Large intestine (tissue), 3 donors: Measurements from ENCODE around the gene SCYL1. TPM values are rescaled to one million over a fixed set of nuclear protein-coding genes. Genes with fewer than 3 reads are reported as not detected.
"Not testable (repeated sequence)": the region's sequence is repeated elsewhere in the genome, so short reads cannot be mapped to it uniquely, and the experiment has no call there.

Source experiments
- DNase-seq, 2 donors: peaks; one replicate each; pipeline versions ENCODE4 v3.0.0 to v3.0.0-alpha.2; 2013
- H3K27ac ChIP-seq: one replicate; pipeline ENCODE4 v1.5.1; 2013; ENCODE audit warnings: low read length
- H3K27me3 ChIP-seq: 2 replicates; pipeline ENCODE4 v1.6.1; 2013; ENCODE audit warnings: low read length; ENCODE audit not compliant: control insufficient read depth, insufficient read depth
- H3K36me3 ChIP-seq: 2 replicates; pipeline ENCODE4 v1.6.1; 2013; ENCODE audit warnings: low read length; ENCODE audit not compliant: control insufficient read depth, insufficient read depth
- H3K4me1 ChIP-seq: one replicate; pipeline ENCODE4 v1.6.1; 2013; ENCODE audit warnings: low read length; ENCODE audit not compliant: control insufficient read depth, insufficient read depth
- H3K4me3 ChIP-seq: one replicate; pipeline ENCODE4 v1.5.1; 2013; ENCODE audit warnings: low read length
- H3K9me3 ChIP-seq: one replicate; pipeline ENCODE4 v1.6.1; 2013; ENCODE audit warnings: mild to moderate bottlenecking, low read depth, low read length, moderate library complexity; ENCODE audit not compliant: control insufficient read depth
- WGBS: methylation state at CpG from one replicate; pipeline ENCODE4 v1.1.5; 2013; ENCODE audit warnings: low lambda C conversion rate; ENCODE audit not compliant: insufficient coverage; 5-methylcytosine and 5-hydroxymethylcytosine counted together
- polyA plus RNA-seq: library from polyadenylated mRNA; unstranded; fragments of 120-200 nt; gene quantifications from one replicate; pipeline ENCODE4 v1.2.1, GENCODE V29; 2013

SCYL1 gene
- polyA plus RNA-seq, 1 donor: 50.7 TPM

DNA sequence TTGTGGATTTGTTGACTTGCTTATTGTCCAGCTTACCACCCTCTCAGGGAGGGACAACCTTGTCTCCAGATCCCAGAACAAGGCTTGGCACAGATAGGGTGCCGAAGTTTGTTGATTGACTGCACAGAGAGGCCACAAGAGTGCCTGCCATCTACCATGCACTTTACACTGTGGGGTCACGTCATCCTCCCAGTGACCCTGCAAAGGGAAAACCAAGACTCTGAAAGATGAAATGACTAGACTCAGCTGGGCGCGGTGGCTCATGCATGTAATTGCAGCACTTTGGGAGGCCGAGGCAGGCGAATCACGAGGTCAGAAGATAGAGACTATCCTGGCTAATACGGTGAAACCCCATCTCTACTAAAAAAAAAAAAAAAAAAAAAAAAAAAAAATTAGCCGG, 37.9 kb downstream of the SCYL1 start:
- H3K27ac ChIP-seq: no peak overlapping the region
- no peak overlapping the region for H3K4me3 ChIP-seq
- WGBS: no CpG with 5 or more reads among the region's 9 CpGs
- DNase-seq: no peak
- H3K9me3 ChIP-seq: no peaks in the 10 kb centered on the region
- H3K36me3 ChIP-seq: peaks cover 2% of the 10 kb centered on the region
- no peaks in the 10 kb centered on the region for H3K27me3 ChIP-seq
- peaks cover 23% of the 10 kb centered on the region for H3K4me1 ChIP-seq

DNA sequence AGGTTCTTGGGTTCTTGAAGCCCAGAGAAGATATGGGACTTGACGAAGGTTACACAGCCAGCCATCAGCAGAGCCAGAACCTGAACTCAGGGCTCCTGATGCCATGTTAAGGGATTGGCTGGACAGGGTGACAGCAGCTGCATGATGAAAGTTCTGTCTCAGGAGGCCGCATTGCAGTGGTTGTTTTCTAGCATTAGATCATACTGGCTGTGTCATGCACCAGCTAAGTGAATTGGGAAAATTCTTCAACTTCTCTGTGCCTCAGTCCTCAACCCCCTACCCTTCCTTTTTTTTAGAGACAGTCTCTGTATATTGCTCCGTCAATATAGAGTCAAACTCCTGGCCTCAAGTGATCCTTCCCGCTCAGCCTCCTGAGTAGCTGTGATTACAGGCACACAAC, 38.7 kb downstream of the SCYL1 start:
- no peaks in the 10 kb centered on the region for H3K27me3 ChIP-seq
- no peak for DNase-seq
- no peak overlapping the region for H3K27ac ChIP-seq
- peaks cover 5% of the 10 kb centered on the region for H3K36me3 ChIP-seq
- peaks cover 22% of the 10 kb centered on the region for H3K4me1 ChIP-seq
- 100% methylated on average over 1 of the region's 4 CpGs for WGBS
- no peaks in the 10 kb centered on the region for H3K9me3 ChIP-seq
- H3K4me3 ChIP-seq: no peak overlapping the region

DNA sequence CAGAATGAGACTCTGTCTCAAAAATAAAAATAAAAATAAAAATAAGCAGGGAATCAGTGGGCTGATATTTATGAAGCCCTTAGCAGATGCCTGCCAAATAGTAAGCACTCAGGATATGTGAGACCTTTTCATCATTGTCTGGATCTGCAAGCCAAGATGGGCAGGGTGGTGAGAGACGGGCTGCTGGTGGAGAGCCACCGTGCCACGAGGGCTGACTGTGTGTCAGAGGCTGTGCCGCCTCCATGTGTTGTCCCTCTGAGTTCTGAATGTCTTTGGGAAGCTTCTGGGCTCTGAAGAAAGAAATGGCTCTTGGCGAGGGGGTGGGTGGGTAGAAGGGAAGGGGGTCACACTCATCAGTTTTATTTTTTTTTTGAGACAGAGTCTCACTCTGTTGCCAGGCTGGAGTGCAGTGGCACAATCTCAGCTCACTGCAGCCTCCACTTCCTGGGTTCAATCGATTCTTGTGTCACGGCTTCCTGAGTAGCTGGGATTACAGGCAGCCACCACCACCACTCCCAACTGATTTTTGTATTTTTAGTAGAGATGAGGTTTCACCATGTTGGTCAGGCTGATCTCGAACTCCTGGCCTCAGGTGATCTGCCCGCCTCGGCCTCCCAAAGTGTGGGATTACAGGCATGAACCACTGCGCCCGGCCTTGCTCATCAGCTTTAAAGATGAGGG, 40.1 kb downstream of the SCYL1 start:
- not testable (repeated sequence) for H3K27ac ChIP-seq, H3K9me3 ChIP-seq, H3K4me3 ChIP-seq, H3K27me3 ChIP-seq, DNase-seq, H3K36me3 ChIP-seq
- WGBS: no CpG with 5 or more reads among the region's 12 CpGs
- peaks cover 19% of the 10 kb centered on the region for H3K4me1 ChIP-seq

DNA sequence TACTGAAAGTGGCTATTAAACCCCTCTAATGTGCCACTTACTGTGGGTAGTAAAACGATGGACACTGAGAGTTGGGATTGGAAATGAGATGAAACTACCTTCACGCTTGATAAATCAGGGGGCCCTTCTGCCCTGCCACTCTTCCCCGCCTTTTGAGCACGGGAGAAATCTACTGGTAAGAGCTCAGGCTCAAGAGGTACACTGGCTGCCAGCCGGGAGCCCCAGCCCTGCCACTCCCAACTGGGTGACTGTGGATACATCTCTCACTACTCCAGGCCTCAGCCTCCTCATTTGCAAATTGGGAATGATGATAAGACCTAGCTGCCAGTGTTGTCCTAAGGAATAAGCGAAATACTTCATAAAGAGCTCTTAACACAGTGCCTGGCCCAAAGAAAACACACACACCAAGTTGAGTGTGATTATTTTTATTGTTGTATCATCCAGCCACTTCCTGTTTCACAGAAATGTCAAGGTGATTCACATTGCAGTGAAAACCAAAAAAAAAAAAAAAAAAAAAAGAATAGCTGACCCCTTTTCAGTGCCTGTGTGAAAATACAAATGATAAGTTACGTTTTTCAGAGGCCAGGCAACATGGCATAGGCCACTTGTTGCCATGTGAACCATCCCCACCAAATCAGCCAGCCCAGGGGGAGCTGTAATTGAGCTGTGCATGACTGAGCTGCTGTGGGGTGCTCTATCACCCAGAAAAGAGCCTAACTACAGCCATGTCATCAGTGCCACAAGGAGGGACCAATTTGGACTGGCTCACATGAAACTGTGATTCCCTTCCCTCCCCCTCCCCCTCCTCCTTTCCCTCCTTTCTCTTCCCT, 41.0 kb downstream of the SCYL1 start:
- Histone ChIP-seq H3K4me1 (peaks cover 15% of the 10 kb centered on the region), H3K4me3 (no peak overlapping the region), H3K27me3 (no peaks in the 10 kb centered on the region), H3K9me3 (peaks cover 3% of the 10 kb centered on the region), H3K36me3 (peaks cover 5% of the 10 kb centered on the region), H3K27ac (no peak overlapping the region)
- WGBS: no CpG with 5 or more reads among the region's 7 CpGs
- no peak for DNase-seq

DNA sequence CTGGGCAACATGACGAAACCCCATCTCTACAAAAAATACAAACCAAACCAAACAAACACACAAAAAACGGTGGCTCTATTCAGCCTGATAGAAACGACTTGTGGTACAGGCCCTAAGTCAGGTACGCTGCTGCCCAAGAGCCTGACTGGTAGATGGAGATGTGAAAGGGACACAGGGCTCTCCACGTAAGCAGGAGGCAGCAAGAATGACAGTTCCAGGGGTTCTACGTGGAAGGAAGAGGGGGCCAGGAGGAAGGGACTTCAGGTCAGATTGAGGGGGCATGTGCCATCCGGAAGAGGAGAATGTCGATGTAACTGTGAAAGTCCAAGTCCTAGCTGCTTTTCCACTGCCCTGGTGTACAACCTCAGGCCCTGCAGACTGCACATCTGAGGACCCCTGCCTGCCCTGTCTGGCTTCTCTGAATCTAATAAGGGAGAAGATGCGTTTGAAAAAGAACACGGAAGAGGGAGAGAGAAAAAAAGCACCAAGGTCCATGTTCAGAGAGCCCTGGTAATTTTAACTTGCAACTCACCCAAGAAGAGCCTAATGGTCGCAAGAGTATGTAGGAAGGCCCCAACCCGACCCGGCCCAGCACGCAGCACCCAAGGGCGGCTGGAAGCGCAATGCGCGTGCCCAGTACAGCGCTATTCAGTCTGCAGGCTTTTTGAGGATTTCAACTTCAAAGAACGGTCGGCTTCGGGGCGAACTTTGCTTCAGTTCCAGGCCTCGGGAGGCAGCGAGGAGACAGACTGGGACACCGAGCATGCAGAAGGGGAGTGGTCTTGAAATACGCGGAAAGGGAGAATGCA, 44.5 kb downstream of the SCYL1 start:
- H3K27ac ChIP-seq: peak overlapping the region; percentile 95
- H3K4me3 ChIP-seq: peak overlapping the region; percentile 76
- H3K4me1 ChIP-seq: peaks cover 34% of the 10 kb centered on the region
- 0% methylated on average over 2 of the region's 28 CpGs for WGBS
- DNase-seq: no peak
- H3K36me3 ChIP-seq: peaks cover 9% of the 10 kb centered on the region
- no peaks in the 10 kb centered on the region for H3K27me3 ChIP-seq
- peaks cover 3% of the 10 kb centered on the region for H3K9me3 ChIP-seq

DNA sequence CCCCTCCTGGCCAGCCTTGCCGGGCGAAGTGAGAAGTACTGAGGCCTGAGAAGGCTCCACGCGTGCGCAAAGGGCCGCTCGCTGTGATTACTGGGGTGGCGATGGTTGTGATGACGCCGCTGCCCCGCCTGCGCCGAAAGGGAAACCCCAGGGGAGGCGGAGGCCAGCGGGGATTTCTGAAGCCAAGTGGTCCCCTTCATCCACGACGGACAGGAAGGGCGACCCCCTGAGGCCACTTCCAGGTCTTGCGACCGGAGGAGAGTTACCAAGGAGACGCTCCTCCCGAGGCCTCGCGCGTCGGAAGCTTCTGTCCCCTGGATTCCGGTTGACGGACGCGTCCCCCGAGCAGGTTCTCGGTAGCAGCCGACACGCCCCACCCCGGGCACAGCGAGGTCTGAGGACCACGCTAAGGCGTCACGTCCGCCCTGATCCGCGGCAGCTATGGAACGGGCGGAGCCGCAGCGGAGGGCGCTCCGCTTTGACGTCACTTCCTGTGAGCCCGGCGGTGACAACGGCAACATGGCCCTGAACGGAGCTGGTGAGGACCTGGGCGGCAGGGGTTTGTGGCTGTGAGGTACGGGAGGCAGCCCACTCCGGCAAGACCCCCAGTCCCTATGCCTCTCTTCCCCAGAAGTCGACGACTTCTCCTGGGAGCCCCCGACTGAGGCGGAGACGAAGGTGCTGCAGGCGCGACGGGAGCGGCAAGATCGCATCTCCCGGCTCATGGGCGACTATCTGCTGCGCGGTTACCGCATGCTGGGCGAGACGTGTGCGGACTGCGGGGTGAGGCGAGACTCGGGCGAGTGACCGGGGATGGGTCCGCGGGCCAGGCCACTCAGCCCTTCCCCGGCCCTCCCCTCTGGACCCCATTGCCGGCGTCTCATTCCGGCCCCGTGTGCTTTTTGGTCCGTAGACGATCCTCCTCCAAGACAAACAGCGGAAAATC, 45.4 kb downstream of the SCYL1 start, which contains the start of gene ZNRD2:
ZNRD2 (plus strand) TSS at position 505 of the 946 bp plus-strand sequence; CDS start at position 520, 15 bp downstream.
- Histone ChIP-seq H3K9me3 (peaks cover 3% of the 10 kb centered on the region), H3K4me3 (peak within 1 kb of the TSS; percentile 76), H3K27ac (peak within 1 kb of the TSS; percentile 95), H3K36me3 (peaks cover 9% of the 10 kb centered on the region), H3K27me3 (no peaks in the 10 kb centered on the region), H3K4me1 (peaks cover 42% of the 10 kb centered on the region)
- DNase-seq: peak; percentile 99
- no CpG with 5 or more reads among the region's 89 CpGs for WGBS

DNA sequence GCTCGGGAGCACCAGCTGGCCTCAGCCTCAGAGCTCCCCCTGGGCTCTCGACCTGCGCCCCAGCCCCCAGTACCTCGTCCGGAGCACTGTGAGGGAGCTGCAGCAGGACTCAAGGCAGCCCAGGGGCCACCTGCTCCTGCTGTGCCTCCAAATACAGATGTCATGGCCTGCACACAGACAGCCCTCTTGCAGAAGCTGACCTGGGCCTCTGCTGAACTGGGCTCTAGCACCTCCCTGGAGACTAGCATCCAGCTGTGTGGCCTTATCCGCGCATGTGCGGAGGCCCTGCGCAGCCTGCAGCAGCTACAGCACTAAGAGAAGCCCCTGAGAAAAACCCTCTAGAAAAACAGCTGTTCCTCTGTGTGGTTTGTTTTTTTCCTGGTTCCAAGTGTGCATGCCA, 46.5 kb downstream of the SCYL1 start:
- Histone ChIP-seq H3K9me3 (peaks cover 3% of the 10 kb centered on the region), H3K27me3 (no peaks in the 10 kb centered on the region), H3K4me3 (peak overlapping the region; percentile 76), H3K27ac (peak overlapping the region; percentile 54), H3K4me1 (peaks cover 50% of the 10 kb centered on the region), H3K36me3 (peaks cover 9% of the 10 kb centered on the region)
- no peak for DNase-seq
- WGBS: no CpG with 5 or more reads among the region's 9 CpGs

DNA sequence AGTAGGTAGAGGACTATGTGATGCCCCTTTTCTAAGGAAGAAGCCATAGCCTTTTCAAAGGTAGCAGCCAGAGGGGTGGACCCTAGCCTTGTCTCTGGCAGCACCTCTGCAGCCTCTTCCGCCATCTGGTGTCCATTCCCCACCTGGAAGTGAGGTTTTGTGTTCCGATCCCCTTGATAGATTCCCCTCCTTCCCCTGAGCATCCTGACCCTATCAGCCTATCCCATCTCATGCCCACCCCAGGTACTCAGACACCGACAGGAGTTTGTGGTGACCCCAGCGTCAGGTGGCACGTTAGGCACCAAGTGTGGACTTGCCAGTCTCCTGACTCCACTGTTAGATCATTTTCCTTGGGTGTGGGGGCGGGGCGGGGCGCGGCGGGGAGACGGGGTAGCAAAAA, 47.1 kb downstream of the SCYL1 start:
- WGBS: no CpG with 5 or more reads among the region's 11 CpGs
- no peaks in the 10 kb centered on the region for H3K27me3 ChIP-seq
- H3K4me3 ChIP-seq: peak overlapping the region; percentile 46
- peak overlapping the region; percentile 54 for H3K27ac ChIP-seq
- peak in 1 of 2 donors; percentile 68 for DNase-seq
- H3K36me3 ChIP-seq: peaks cover 7% of the 10 kb centered on the region
- H3K4me1 ChIP-seq: peaks cover 55% of the 10 kb centered on the region
- peaks cover 3% of the 10 kb centered on the region for H3K9me3 ChIP-seq

DNA sequence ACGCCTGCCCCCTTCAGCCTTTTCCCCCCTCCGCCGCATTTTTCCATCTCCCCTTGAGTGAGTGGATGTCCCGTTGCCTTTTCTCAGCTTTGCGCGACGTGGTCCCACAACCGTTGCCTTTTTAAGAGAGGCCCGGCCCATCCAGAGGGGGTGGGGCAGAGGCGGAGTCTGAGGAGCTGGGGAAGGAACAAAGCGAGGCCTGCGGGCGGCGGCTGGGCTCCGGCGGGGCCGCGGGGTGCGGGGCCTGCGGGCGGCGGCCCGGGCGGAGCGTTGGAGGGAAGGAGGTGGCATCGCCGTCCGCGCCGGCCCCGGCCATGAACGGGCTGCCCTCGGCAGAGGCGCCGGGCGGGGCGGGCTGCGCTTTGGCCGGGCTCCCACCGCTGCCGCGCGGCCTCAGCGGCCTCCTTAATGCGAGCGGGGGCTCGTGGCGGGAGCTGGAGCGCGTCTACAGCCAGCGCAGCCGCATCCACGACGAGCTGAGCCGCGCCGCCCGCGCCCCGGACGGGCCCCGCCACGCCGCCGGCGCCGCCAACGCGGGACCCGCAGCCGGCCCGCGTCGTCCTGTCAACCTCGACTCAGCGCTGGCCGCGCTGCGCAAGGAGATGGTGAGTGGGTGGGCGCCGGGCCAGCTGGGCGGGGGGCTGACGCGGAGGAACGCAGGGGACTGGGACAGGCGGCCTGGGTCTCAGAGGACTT, 47.6 kb downstream of the SCYL1 start, which contains the start of gene FAM89B:
FAM89B (plus strand) TSS at position 183 of the 696 bp plus-strand sequence; CDS start at position 315, 132 bp downstream.
- no CpG with 5 or more reads among the region's 86 CpGs for WGBS
- H3K9me3 ChIP-seq: peaks cover 3% of the 10 kb centered on the region
- H3K36me3 ChIP-seq: peaks cover 7% of the 10 kb centered on the region
- no peaks in the 10 kb centered on the region for H3K27me3 ChIP-seq
- peak within 1 kb of the TSS; percentile 54 for H3K27ac ChIP-seq
- peak within 1 kb of the TSS; percentile 46 for H3K4me3 ChIP-seq
- H3K4me1 ChIP-seq: peaks cover 60% of the 10 kb centered on the region
- DNase-seq: peak; percentile 85 to 91
